ENCODE measurements around the gene RGS18.
"Not testable (repeated sequence)": the region's sequence is repeated elsewhere in the genome, so short reads cannot be mapped to it uniquely, and the experiment has no call there.

The RGS18 gene

GRCh38 chr1:192158181-192158580 lies at the start of gene RGS18:
Gene RGS18, plus strand, starts transcription at chr1:192158462. Its CDS starts 176 bp downstream, at chr1:192158638.
- no peak for DNase-seq (ENCODE audit: low read depth in 1 of 2, low spot score in 1 of 2)

GRCh38 chr1:192109576-192109975 lies 48.7 kb upstream of the RGS18 start:
- DNase-seq (ENCODE audit: low read depth in 1 of 2, low spot score in 1 of 2): no peak

GRCh38 chr1:192115000-192115399 lies 43.3 kb upstream of the RGS18 start:
- no peak for DNase-seq (ENCODE audit: low read depth in 1 of 2, low spot score in 1 of 2)

GRCh38 chr1:192118881-192119405 lies 39.3 kb upstream of the RGS18 start:
- DNase-seq (ENCODE audit: low read depth in 1 of 2, low spot score in 1 of 2): no peak

- DNase-seq (ENCODE audit: low read depth in 1 of 2, low spot score in 1 of 2): no peak
Observed at GRCh38 chr1:192119701-192120100, 38.6 kb upstream of the RGS18 start.

- DNase-seq (ENCODE audit: low read depth in 1 of 2, low spot score in 1 of 2): no peak
Observed at GRCh38 chr1:192122668-192123067, 35.6 kb upstream of the RGS18 start.

GRCh38 chr1:192123212-192123611 lies 35.0 kb upstream of the RGS18 start:
- no peak for DNase-seq (ENCODE audit: low read depth in 1 of 2, low spot score in 1 of 2)

- DNase-seq (ENCODE audit: low read depth in 1 of 2, low spot score in 1 of 2): no peak
Observed at GRCh38 chr1:192126030-192126619, 32.1 kb upstream of the RGS18 start.

GRCh38 chr1:192130175-192130574 lies 28.1 kb upstream of the RGS18 start:
- no peak for DNase-seq (ENCODE audit: low read depth in 1 of 2, low spot score in 1 of 2)

GRCh38 chr1:192130865-192131264 lies 27.4 kb upstream of the RGS18 start:
- not testable (repeated sequence) for DNase-seq (ENCODE audit: low read depth in 1 of 2, low spot score in 1 of 2)

- no peak for DNase-seq (ENCODE audit: low read depth in 1 of 2, low spot score in 1 of 2)
Observed at GRCh38 chr1:192131914-192132313, 26.3 kb upstream of the RGS18 start.

- DNase-seq (ENCODE audit: low read depth in 1 of 2, low spot score in 1 of 2): no peak
Observed at GRCh38 chr1:192133350-192133926, 24.8 kb upstream of the RGS18 start.

GRCh38 chr1:192140382-192140781 lies 17.9 kb upstream of the RGS18 start:
- DNase-seq (ENCODE audit: low read depth in 1 of 2, low spot score in 1 of 2): no peak

- no peak for DNase-seq (ENCODE audit: low read depth in 1 of 2, low spot score in 1 of 2)
Observed at GRCh38 chr1:192147221-192147620, 11.0 kb upstream of the RGS18 start.

GRCh38 chr1:192147696-192148095 lies 10.6 kb upstream of the RGS18 start:
- DNase-seq (ENCODE audit: low read depth in 1 of 2, low spot score in 1 of 2): no peak

GRCh38 chr1:192151176-192151575 lies 7.1 kb upstream of the RGS18 start:
- DNase-seq (ENCODE audit: low read depth in 1 of 2, low spot score in 1 of 2): no peak

- no peak for DNase-seq (ENCODE audit: low read depth in 1 of 2, low spot score in 1 of 2)
Observed at GRCh38 chr1:192153276-192153675, 5.0 kb upstream of the RGS18 start.

GRCh38 chr1:192157067-192157466 lies 1.2 kb upstream of the RGS18 start:
- no peak for DNase-seq (ENCODE audit: low read depth in 1 of 2, low spot score in 1 of 2)

GRCh38 chr1:192159014-192159413 lies 752 bp downstream of the RGS18 start:
- DNase-seq (ENCODE audit: low read depth in 1 of 2, low spot score in 1 of 2): no peak

- no peak for DNase-seq (ENCODE audit: low read depth in 1 of 2, low spot score in 1 of 2)
Observed at GRCh38 chr1:192159781-192160180, 1.5 kb downstream of the RGS18 start.

- no peak for DNase-seq (ENCODE audit: low read depth in 1 of 2, low spot score in 1 of 2)
Observed at GRCh38 chr1:192160196-192160595, 1.9 kb downstream of the RGS18 start.

- DNase-seq (ENCODE audit: low read depth in 1 of 2, low spot score in 1 of 2): no peak
Observed at GRCh38 chr1:192161976-192162375, 3.7 kb downstream of the RGS18 start.

- no peak for DNase-seq (ENCODE audit: low read depth in 1 of 2, low spot score in 1 of 2)
Observed at GRCh38 chr1:192162376-192162775, 4.1 kb downstream of the RGS18 start.

All from stimulated activated CD4-positive, alpha-beta T cell treated with anti-CD3 and anti-CD28 coated beads, Interleukin-15, amount 100 ng/mL, for 1 hour (primary cell).